GM21515 (cell line): ENCODE data around the gene KCNMA1.

Experiments
- ATAC-seq: cut with Tn5 transposase; IDR thresholded peaks from one replicate; pipeline ENCODE4 v1.9.1; 2021; ENCODE audit not compliant: unreplicated experiment

The KCNMA1 gene

GRCh38 chr10:77176232-77176631, 461.4 kb downstream of the KCNMA1 start:
- ATAC-seq: no peak

GRCh38 chr10:77175631-77176222, 461.9 kb downstream of the KCNMA1 start:
- no peak for ATAC-seq

GRCh38 chr10:77173615-77174461, 463.8 kb downstream of the KCNMA1 start:
- peak; percentile 71 for ATAC-seq

GRCh38 chr10:77172086-77172485, 465.5 kb downstream of the KCNMA1 start:
- no peak for ATAC-seq

- no peak for ATAC-seq
Measured at GRCh38 chr10:77168861-77169260, 468.7 kb downstream of the KCNMA1 start.

GRCh38 chr10:77168161-77168560, 469.4 kb downstream of the KCNMA1 start:
- no peak for ATAC-seq

GRCh38 chr10:77165445-77166208, 472.0 kb downstream of the KCNMA1 start:
- peak; percentile 59 for ATAC-seq

GRCh38 chr10:77164616-77165311, 472.8 kb downstream of the KCNMA1 start:
- no peak for ATAC-seq

GRCh38 chr10:77163670-77164348, 473.8 kb downstream of the KCNMA1 start:
- ATAC-seq: no peak

GRCh38 chr10:77162697-77163096, 474.9 kb downstream of the KCNMA1 start:
- ATAC-seq: no peak

GRCh38 chr10:77160679-77161078, 476.9 kb downstream of the KCNMA1 start:
- ATAC-seq: no peak

GRCh38 chr10:77159538-77160110, 478.0 kb downstream of the KCNMA1 start:
- ATAC-seq: no peak

- no peak for ATAC-seq
Measured at GRCh38 chr10:77158666-77159065, 478.9 kb downstream of the KCNMA1 start.

GRCh38 chr10:77157248-77158019, 480.2 kb downstream of the KCNMA1 start:
- ATAC-seq: no peak

- no peak for ATAC-seq
Measured at GRCh38 chr10:77156406-77156879, 481.2 kb downstream of the KCNMA1 start.

GRCh38 chr10:77152256-77152655, 485.4 kb downstream of the KCNMA1 start:
- no peak for ATAC-seq

- no peak for ATAC-seq
Measured at GRCh38 chr10:77151408-77151807, 486.2 kb downstream of the KCNMA1 start.

GRCh38 chr10:77149706-77150105, 487.9 kb downstream of the KCNMA1 start:
- no peak for ATAC-seq

- no peak for ATAC-seq
Measured at GRCh38 chr10:77149001-77149400, 488.6 kb downstream of the KCNMA1 start.
